PC-9 (cell line): ENCODE measurements around the gene SUPV3L1. TPM values are rescaled to one million over a fixed set of nuclear protein-coding genes. Genes with fewer than 3 reads are reported as not detected.

ENCODE experiments used
- BruUV-seq: library from RNA; stranded (reverse); fragments of 400-500 nt; replicated peaks from 2 replicates; lab custom pipeline; 2021; lab: Mats Ljungman, UMichigan
- CTCF ChIA-PET: fragments of 300-600 bp; sonication (Branson Sonifier 250); formaldehyde crosslinking; loops from one replicate; lab custom pipeline; 2022; ENCODE audit warnings: antibody characterized with exemption; lab: Charles Lee
- POLR2A ChIA-PET: fragments of 300-600 bp; sonication (Branson Sonifier 250); formaldehyde crosslinking; loops from one replicate; lab custom pipeline; 2022; ENCODE audit warnings: antibody characterized with exemption; ENCODE audit not compliant: unreplicated experiment; lab: Charles Lee
- DNase-seq, 2 experiments: peaks; one replicate each; pipeline versions ENCODE4 v3.0.0 to v3.0.0-alpha.2; 2015 to 2022; ENCODE audit warnings: mixed read lengths in 1 of 2
- H2AFZ ChIP-seq: fragments of 200-600 bp; sonication (generic); 2 replicates; pipeline ENCODE4 v1.8.1; 2017; ENCODE audit warnings: antibody characterized with exemption
- H3F3A ChIP-seq: fragments of 200-600 bp; sonication (generic); 2 replicates; pipeline ENCODE4 v1.8.1; 2017; ENCODE audit warnings: antibody characterized with exemption, mild to moderate bottlenecking, low read depth; ENCODE audit not compliant: insufficient read depth
- H3K27ac ChIP-seq: fragments of 200-600 bp; sonication (generic); 2 replicates; pipeline ENCODE4 v1.6.1; 2016; ENCODE audit warnings: mixed run types
- H3K27me3 ChIP-seq: fragments of 200-600 bp; sonication (generic); 2 replicates; pipeline ENCODE4 v1.6.1; 2016; ENCODE audit warnings: low read depth, mixed run types; ENCODE audit not compliant: insufficient read depth
- H3K36me3 ChIP-seq: fragments of 200-600 bp; sonication (generic); 2 replicates; pipeline ENCODE4 v1.6.1; 2016; ENCODE audit warnings: low read depth, mixed run types
- H3K4me1 ChIP-seq: fragments of 200-600 bp; sonication (generic); replicated peaks from 2 replicates; pipeline ENCODE4 v1.6.1; 2016; ENCODE audit warnings: mixed run types; ENCODE audit not compliant: insufficient read depth
- H3K4me2 ChIP-seq: fragments of 200-600 bp; sonication (generic); 2 replicates; pipeline ENCODE4 v1.6.1; 2017; ENCODE audit warnings: mixed run types
- H3K4me3 ChIP-seq: fragments of 200-600 bp; sonication (generic); 2 replicates; pipeline ENCODE4 v1.6.1; 2016; ENCODE audit warnings: mixed run types
- H3K79me2 ChIP-seq: fragments of 200-600 bp; sonication (generic); 2 replicates; pipeline ENCODE4 v1.6.1; 2017; ENCODE audit warnings: low read depth, mixed run types
- H3K9me2 ChIP-seq: fragments of 200-600 bp; sonication (generic); 2 replicates; pipeline ENCODE4 v1.8.1; 2017; ENCODE audit warnings: mild to moderate bottlenecking; ENCODE audit not compliant: insufficient read depth
- H3K9me3 ChIP-seq: fragments of 200-600 bp; sonication (generic); 2 replicates; pipeline ENCODE4 v1.8.1; 2016; ENCODE audit warnings: low read depth; ENCODE audit not compliant: insufficient read depth
- H4K20me1 ChIP-seq: fragments of 200-600 bp; sonication (generic); 2 replicates; pipeline ENCODE4 v1.8.1; 2017; ENCODE audit not compliant: insufficient read depth
- CTCF ChIP-seq: fragments of 200-600 bp; sonication (generic); conservative IDR thresholded peaks from 2 replicates; pipeline ENCODE4 v1.6.1; 2017; ENCODE audit warnings: mixed run types, antibody characterized with exemption, mild to moderate bottlenecking, moderate library complexity
- EZH2 ChIP-seq: fragments of 200-600 bp; sonication (generic); IDR thresholded peaks from 2 replicates; pipeline ENCODE4 v1.8.0; 2017; ENCODE audit warnings: antibody characterized with exemption, low read depth
- intact Hi-C: fragments of 100-400 bp; cut with micrococcal nuclease; formaldehyde crosslinking; loops from one replicate; pipeline ENCODE4 v1.10.0; 2022; ENCODE audit not compliant: unreplicated experiment
- total RNA-seq: library from RNA; stranded (reverse); gene quantifications from 2 replicates; pipeline ENCODE4 v1.2.3, GENCODE V29; 2021

SUPV3L1 gene
- total RNA-seq, 1 experiment from 2014 or later: 55.7 TPM

DNA sequence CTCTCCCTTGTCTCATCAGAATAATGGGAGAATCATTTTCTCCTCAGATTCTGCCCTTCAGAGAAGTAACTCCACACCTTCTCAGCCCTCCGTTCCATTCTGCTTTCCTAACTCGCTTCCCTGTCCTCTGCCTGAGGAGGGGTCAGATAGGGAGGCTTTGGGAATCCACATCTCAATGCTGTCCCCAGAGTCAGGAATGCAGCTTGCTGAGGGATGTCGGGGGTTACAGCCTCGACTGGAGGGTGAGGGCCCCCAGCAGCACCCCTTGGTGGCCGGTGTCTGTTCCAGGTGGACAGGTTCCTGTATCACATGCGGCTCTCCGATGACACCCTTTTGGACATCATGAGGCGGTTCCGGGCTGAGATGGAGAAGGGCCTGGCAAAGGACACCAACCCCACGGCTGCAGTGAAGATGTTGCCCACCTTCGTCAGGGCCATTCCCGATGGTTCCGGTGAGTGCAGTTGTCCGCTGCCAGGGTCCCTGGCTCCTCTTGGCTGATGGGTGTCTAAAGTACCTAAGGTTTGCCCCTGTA lies 47.0 kb downstream of the SUPV3L1 start:
- H3K4me3 ChIP-seq: no peak overlapping the region
- no TSS peak for BruUV-seq
- H3K9me2 ChIP-seq: no peaks in the 10 kb centered on the region
- peaks cover 42% of the 10 kb centered on the region for H3F3A ChIP-seq
- H2AFZ ChIP-seq: no peak overlapping the region
- H4K20me1 ChIP-seq: no peaks in the 10 kb centered on the region
- no peaks in the 10 kb centered on the region for H3K27me3 ChIP-seq
- TF ChIP-seq EZH2 (no peak), CTCF (no peak)
- 0 out of 2 replicates have a peak overlapping the region, but pooled peaks have one; percentile 18 for H3K27ac ChIP-seq
- no peaks in the 10 kb centered on the region for H3K9me3 ChIP-seq
- CTCF ChIA-PET: no interaction called here
- H3K4me2 ChIP-seq: no peak overlapping the region
- POLR2A ChIA-PET: no interaction called here
- H3K79me2 ChIP-seq: peaks cover 32% of the 10 kb centered on the region
- 0 out of 2 replicates have a peak, but pooled peaks cover 4% of the 10 kb centered on the region for H3K36me3 ChIP-seq
- no peak for DNase-seq
- peaks cover 89% of the 10 kb centered on the region for H3K4me1 ChIP-seq
- intact Hi-C loops: no loop called here

DNA sequence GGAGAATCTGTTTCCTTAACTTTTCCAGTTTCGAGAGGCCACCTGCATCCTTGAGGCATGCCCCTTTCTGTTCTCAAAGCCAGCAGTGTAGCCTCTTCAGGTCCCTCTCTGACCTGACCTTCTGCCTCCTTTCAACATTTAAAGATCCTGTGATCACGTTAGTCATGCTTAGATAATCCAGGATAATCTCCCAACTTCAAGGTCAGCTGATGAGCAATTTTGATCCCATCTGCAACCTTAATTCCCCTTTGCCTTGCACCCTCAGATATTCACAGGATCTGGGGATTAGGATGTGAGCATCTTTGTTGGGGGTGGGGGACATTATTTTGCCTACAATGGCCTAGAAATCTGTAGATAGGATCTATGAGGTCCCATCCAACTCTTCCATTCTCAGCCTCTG lies 48.1 kb downstream of the SUPV3L1 start:
- Histone ChIP-seq H3K4me1 (peaks cover 80% of the 10 kb centered on the region), H3K27me3 (no peaks in the 10 kb centered on the region), H3K36me3 (0 out of 2 replicates have a peak, but pooled peaks cover 4% of the 10 kb centered on the region), H4K20me1 (no peaks in the 10 kb centered on the region), H3K79me2 (peaks cover 40% of the 10 kb centered on the region), H2AFZ (no peak overlapping the region), H3K27ac (0 out of 2 replicates have a peak overlapping the region, but pooled peaks have one; percentile 15), H3F3A (peaks cover 41% of the 10 kb centered on the region), H3K9me3 (no peaks in the 10 kb centered on the region), H3K4me3 (no peak overlapping the region), H3K4me2 (no peak overlapping the region), H3K9me2 (no peaks in the 10 kb centered on the region)
- ChIA-PET POLR2A (no interaction called here), CTCF (no interaction called here)
- intact Hi-C loops: no loop called here
- no TSS peak for BruUV-seq
- no peak for DNase-seq
- TF ChIP-seq EZH2 (no peak), CTCF (no peak)

- H3K9me3 ChIP-seq: no peaks in the 10 kb centered on the region
Observed at GRCh38 chr10:69229616-69229916, 49.5 kb downstream of the SUPV3L1 start.

More at GRCh38 chr10:69229616-69229916, 49.5 kb downstream of the SUPV3L1 start:
- Histone ChIP-seq H3K36me3 (0 out of 2 replicates have a peak, but pooled peaks cover 4% of the 10 kb centered on the region), H3K4me2 (peak overlapping the region; percentile 76), H3K9me2 (no peaks in the 10 kb centered on the region), H3K79me2 (peaks cover 54% of the 10 kb centered on the region), H2AFZ (no peak overlapping the region), H3K4me1 (peaks cover 73% of the 10 kb centered on the region), H3K27ac (peak overlapping the region; percentile 96), H3K4me3 (no peak overlapping the region), H4K20me1 (no peaks in the 10 kb centered on the region), H3K27me3 (no peaks in the 10 kb centered on the region), H3F3A (peaks cover 38% of the 10 kb centered on the region)
- ChIA-PET CTCF (interaction anchor here (0.7 kb wide), 2 partner anchors 9 to 653 kb away, joined by 3 read pairs; partner anchors contain the start of gene HKDC1), POLR2A (interaction anchor here (0.6 kb wide), 1 partner anchor 224 kb away, joined by 3 read pairs; no protein-coding TSS in a partner anchor)
- TF ChIP-seq CTCF: no peak
- DNase-seq: no peak
- intact Hi-C loops: no loop called here
- no TSS peak for BruUV-seq
